Transverse colon (tissue), 4 donors: ENCODE results near the gene CYP1A2. TPM values are rescaled to one million over a fixed set of nuclear protein-coding genes. Genes with fewer than 3 reads are reported as not detected.

Source experiments
- DNase-seq: peaks from one replicate; pipeline ENCODE4 v3.0.0-alpha.2; 2019
- H3K27ac ChIP-seq, 4 donors: fragments of 200-600 bp; sonication (generic); 2 replicates each; pipeline ENCODE4 v1.5.1; 2016 to 2018; ENCODE audit warnings: inconsistent platforms in 4 of 4
- H3K27me3 ChIP-seq: fragments of 200-600 bp; sonication (generic); 2 replicates; pipeline ENCODE4 v1.5.1; 2017; ENCODE audit warnings: inconsistent platforms
- H3K36me3 ChIP-seq, 4 donors: fragments of 200-600 bp; sonication (generic); 2 replicates each; pipeline ENCODE4 v1.5.1; 2017 to 2019; ENCODE audit warnings: inconsistent platforms in 4 of 4
- H3K4me1 ChIP-seq, 4 donors: fragments of 200-600 bp; sonication (generic); 2 replicates each; pipeline ENCODE4 v1.5.1; 2017 to 2020; ENCODE audit warnings: inconsistent platforms in 4 of 4
- H3K4me3 ChIP-seq, 4 donors: fragments of 200-600 bp; sonication (generic); 1 replicate in 1 of 4; 2 replicates in 3 of 4; pipeline versions ENCODE4 v1.5.1 to v1.6.1; 2017 to 2019; ENCODE audit warnings: inconsistent platforms in 4 of 4
- H3K9me3 ChIP-seq, 2 donors: fragments of 200-600 bp; sonication (generic); 2 replicates each; pipeline ENCODE4 v1.5.1; 2017 to 2019; ENCODE audit warnings: inconsistent platforms in 2 of 2
- CTCF ChIP-seq, 5 experiments: fragments of 200-600 bp in 3 of 5; fragments of 450-650 bp in 2 of 5; sonication (generic) in 3 of 5; IDR thresholded peaks; 1 replicate in 2 of 5; 2 replicates in 3 of 5; pipeline ENCODE4 v1.5.1; 2016 to 2017; ENCODE audit warnings: antibody characterized with exemption in 5 of 5, inconsistent platforms in 3 of 5, mild to moderate bottlenecking in 2 of 5, moderate library complexity in 1 of 5
- EP300 ChIP-seq: sonication (generic); formaldehyde crosslinking; IDR thresholded peaks from one replicate; pipeline ENCODE4 v1.6.1; 2017; ENCODE audit warnings: antibody characterized with exemption, low read depth
- POLR2A ChIP-seq: fragments of 450-650 bp; IDR thresholded peaks from one replicate; pipeline ENCODE4 v1.6.1; 2016; ENCODE audit warnings: antibody characterized with exemption, mild to moderate bottlenecking, moderate library complexity
- POLR2AphosphoS5 ChIP-seq, 3 donors: sonication (generic); formaldehyde crosslinking; IDR thresholded peaks; one replicate each; pipeline ENCODE4 v1.6.1; 2016; ENCODE audit warnings: antibody characterized with exemption in 3 of 3
- WGBS, 2 donors: methylation state at CpG; one replicate each; pipeline ENCODE4 v1.1.5; 2018; ENCODE audit warnings: low coverage in 1 of 2; 5-methylcytosine and 5-hydroxymethylcytosine counted together
- in situ Hi-C, 4 donors: fragments of 200-750 bp; cut with MboI; loops; one replicate each; pipeline versions ENCODE4 v1.15.0 to v1.15.1; 2017; ENCODE audit warnings: low sequenced_read_pairs in 3 of 4, low pct_ligation_motif_present in 1 of 4, low pct_unique_long_range_greater_than_20kb in 1 of 4
- intact Hi-C: fragments of 100-400 bp; cut with DNase I; formaldehyde crosslinking; loops from one replicate; pipeline ENCODE4 v1.15.1; 2023; ENCODE audit warnings: low total_unique reads
- total RNA-seq, 4 donors: library from RNA; depleted of rRNA; stranded (reverse); fragments of >200 nt; gene quantifications; one replicate each; pipeline ENCODE4 v1.1.0, GENCODE V29; 2016

The CYP1A2 gene
- total RNA-seq, 4 donors from 2014 or later: not detected

DNA sequence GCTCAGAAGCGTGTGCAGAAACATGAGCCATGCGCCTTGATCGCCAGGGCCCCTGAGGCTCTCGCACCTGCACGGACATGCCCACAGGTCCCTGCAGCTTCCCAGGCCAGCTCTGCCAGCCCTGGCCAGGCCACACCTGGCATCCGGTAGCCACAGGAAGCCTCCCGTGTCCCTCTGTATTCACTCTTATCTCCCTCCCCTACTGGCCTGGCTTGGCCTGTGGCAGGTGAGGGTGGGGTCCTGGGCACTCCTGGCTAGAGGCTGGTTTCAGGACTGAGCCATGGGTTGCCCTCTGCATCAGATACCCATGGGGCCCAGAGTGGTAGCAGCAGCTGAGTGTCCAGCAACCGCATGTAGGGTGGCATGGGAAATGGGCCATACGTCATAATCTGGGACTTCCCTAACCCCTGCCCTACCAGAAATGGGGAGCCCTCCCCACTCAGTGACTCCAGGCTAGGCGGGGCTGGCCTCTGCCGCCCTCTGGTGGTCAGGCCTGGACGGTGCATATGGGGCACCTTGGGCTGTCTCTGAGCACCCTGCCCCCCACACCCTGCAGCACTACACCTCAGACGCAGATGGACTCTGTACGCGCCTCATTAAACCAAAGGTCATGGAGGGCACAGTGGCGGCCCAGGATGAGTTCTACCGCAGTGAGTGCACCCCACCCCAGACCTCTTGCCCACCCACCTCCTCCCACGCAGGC is 51.4 kb downstream of the CYP1A2 start:
- in situ Hi-C loops: no loop called here

GRCh38 chr15:74800559-74801094 is 52.0 kb downstream of the CYP1A2 start:
- Histone ChIP-seq H3K36me3 (peaks cover 0 to 14% (median 6%) of the 10 kb centered on the region in 4 donors), H3K27me3 (no peaks in the 10 kb centered on the region), H3K9me3 (no peaks in the 10 kb centered on the region), H3K27ac (peak overlapping the region; percentile 17 to 79 (median 48)), H3K4me3 (no peak overlapping the region), H3K4me1 (peaks cover 10 to 34% (median 19%) of the 10 kb centered on the region in 4 donors)
- TF ChIP-seq POLR2A (no peak), CTCF (IDR thresholded peaks at IDR 0.05) (no peak), EP300 (no peak), POLR2AphosphoS5 (IDR thresholded peaks at IDR 0.05) (no peak)
- in situ Hi-C loops (no loop called here), intact Hi-C loops (loop anchor here (2.0 kb wide), 1 partner anchor 30 kb away; no protein-coding TSS in a partner anchor)
- 66% methylated on average over 18 of the region's 20 CpGs; no CpG with 5 or more reads in 1 of the 2 donors for WGBS, 2 donors
- DNase-seq: no peak

More for the DNA sequence above, 51.4 kb downstream of the CYP1A2 start:
- DNase-seq: peak; percentile 91
- H3K4me3 ChIP-seq: no peak overlapping the region
- intact Hi-C loops: loop anchor here (2.0 kb wide), 1 partner anchor 29 kb away; no protein-coding TSS in a partner anchor
- H3K9me3 ChIP-seq: no peaks in the 10 kb centered on the region
- peak in 2 of 3 donors; percentile 45 to 53 for TF ChIP-seq POLR2AphosphoS5 (IDR thresholded peaks at IDR 0.05)
- TF ChIP-seq POLR2A: no peak
- TF ChIP-seq EP300: no peak
- peak; percentile 97 to 99 (median 98) for TF ChIP-seq CTCF (IDR thresholded peaks at IDR 0.05)
- H3K27me3 ChIP-seq: no peaks in the 10 kb centered on the region
- peaks cover 10 to 34% (median 19%) of the 10 kb centered on the region in 4 donors for H3K4me1 ChIP-seq
- H3K27ac ChIP-seq: peak overlapping the region; percentile 56 to 79 (median 66)
- WGBS, 2 donors: 33% methylated on average over 18 of the region's 18 CpGs; no CpG with 5 or more reads in 1 of the 2 donors
- H3K36me3 ChIP-seq: peaks cover 0 to 14% (median 6%) of the 10 kb centered on the region in 4 donors

DNA sequence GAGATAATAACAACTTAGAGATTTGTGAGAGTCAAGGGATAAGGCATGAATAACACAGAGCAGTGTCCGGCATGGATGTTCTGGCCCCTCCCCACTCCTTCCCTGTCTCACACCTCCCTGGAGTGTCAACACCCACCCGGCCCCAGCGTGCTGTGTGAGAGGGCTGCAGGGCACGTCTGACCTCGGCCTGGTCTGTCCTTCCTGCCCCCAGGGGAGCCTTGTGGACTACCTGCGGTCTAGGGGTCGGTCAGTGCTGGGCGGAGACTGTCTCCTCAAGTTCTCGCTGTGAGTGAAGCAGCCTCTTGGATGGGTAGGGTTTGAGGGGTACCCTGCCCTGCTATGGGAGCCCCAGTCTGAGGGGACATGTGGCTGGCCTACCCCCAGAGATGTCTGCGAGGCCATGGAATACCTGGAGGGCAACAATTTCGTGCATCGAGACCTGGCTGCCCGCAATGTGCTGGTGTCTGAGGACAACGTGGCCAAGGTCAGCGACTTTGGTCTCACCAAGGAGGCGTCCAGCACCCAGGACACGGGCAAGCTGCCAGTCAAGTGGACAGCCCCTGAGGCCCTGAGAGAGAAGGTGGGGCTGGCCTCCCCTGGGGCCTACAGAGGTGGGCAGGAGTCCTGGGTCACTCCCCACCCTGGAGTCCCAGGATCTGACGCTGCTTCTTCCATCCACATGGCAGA is 52.8 kb downstream of the CYP1A2 start:
- H3K27ac ChIP-seq: no peak overlapping the region
- H3K4me1 ChIP-seq: peaks cover 10 to 34% (median 19%) of the 10 kb centered on the region in 4 donors
- 69 to 89% methylated on average over 2 to 18 of the region's 18 CpGs for WGBS, 2 donors
- no peak for TF ChIP-seq POLR2AphosphoS5 (IDR thresholded peaks at IDR 0.05)
- TF ChIP-seq EP300: no peak
- no peak for TF ChIP-seq POLR2A
- no peak for TF ChIP-seq CTCF (IDR thresholded peaks at IDR 0.05)
- no peak for DNase-seq
- no peaks in the 10 kb centered on the region for H3K9me3 ChIP-seq
- H3K36me3 ChIP-seq: peaks cover 0 to 14% (median 6%) of the 10 kb centered on the region in 4 donors
- H3K4me3 ChIP-seq: no peak overlapping the region
- in situ Hi-C loops: no loop called here
- intact Hi-C loops: loop anchor here (2.0 kb wide), 1 partner anchor 31 kb away; no protein-coding TSS in a partner anchor
- H3K27me3 ChIP-seq: no peaks in the 10 kb centered on the region

GRCh38 chr15:74802290-74802689 is 53.6 kb downstream of the CYP1A2 start:
- H3K36me3 ChIP-seq: peaks cover 0 to 14% (median 6%) of the 10 kb centered on the region in 4 donors
- in situ Hi-C loops (no loop called here), intact Hi-C loops (no loop called here)
- no peaks in the 10 kb centered on the region for H3K9me3 ChIP-seq
- no peak for TF ChIP-seq CTCF (IDR thresholded peaks at IDR 0.05)
- no peak for TF ChIP-seq POLR2A
- no peak for TF ChIP-seq POLR2AphosphoS5 (IDR thresholded peaks at IDR 0.05)
- no peaks in the 10 kb centered on the region for H3K27me3 ChIP-seq
- H3K4me3 ChIP-seq: no peak overlapping the region
- DNase-seq: no peak
- WGBS, 2 donors: 89% methylated on average over 18 of the region's 20 CpGs; no CpG with 5 or more reads in 1 of the 2 donors
- H3K27ac ChIP-seq: no peak overlapping the region
- H3K4me1 ChIP-seq: peaks cover 12 to 39% (median 20%) of the 10 kb centered on the region in 4 donors
